Measurements from ENCODE around the gene SNN.

The SNN gene

DNA sequence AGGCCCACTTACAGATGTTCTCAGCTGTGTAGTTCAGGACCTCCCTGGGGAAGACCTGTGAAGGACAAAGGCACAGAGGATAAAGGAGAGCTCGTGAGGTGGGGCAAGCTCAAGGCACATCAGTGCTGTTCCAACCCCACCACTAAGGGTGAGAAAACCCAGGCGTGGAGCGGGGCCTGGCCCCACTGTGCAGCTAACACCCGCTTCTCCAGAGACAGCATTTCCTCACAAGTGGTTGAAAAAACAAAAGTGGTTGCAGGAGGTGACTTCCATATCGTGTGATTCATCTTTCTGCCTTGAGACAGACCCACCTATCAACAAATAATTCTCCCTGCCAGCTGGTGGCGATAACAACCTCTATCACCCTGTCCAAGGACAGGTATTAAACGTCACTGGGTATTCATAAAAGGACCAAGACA, 30.0 kb downstream of the SNN start:
- Histone ChIP-seq H3K4me1 (ENCODE audit: control insufficient read depth, insufficient read depth, low read length, poor library complexity, severe bottlenecking) (peaks cover 4% of the 10 kb centered on the region), H3K4me3 (ENCODE audit: insufficient read depth, low read depth, low read length, poor library complexity, severe bottlenecking) (no peak overlapping the region), H3K9me3 (ENCODE audit: control insufficient read depth, low read length) (no peaks in the 10 kb centered on the region), H3K36me3 (ENCODE audit: control insufficient read depth, insufficient read depth, low read length) (peaks cover 53% of the 10 kb centered on the region), H3K27ac (ENCODE audit: insufficient read depth, low read length, poor library complexity, severe bottlenecking) (no peak overlapping the region), H3K27me3 (replicated peaks; ENCODE audit: control insufficient read depth, insufficient read depth, low read length, poor library complexity, severe bottlenecking) (no peaks in the 10 kb centered on the region)
- no peak for DNase-seq

DNA sequence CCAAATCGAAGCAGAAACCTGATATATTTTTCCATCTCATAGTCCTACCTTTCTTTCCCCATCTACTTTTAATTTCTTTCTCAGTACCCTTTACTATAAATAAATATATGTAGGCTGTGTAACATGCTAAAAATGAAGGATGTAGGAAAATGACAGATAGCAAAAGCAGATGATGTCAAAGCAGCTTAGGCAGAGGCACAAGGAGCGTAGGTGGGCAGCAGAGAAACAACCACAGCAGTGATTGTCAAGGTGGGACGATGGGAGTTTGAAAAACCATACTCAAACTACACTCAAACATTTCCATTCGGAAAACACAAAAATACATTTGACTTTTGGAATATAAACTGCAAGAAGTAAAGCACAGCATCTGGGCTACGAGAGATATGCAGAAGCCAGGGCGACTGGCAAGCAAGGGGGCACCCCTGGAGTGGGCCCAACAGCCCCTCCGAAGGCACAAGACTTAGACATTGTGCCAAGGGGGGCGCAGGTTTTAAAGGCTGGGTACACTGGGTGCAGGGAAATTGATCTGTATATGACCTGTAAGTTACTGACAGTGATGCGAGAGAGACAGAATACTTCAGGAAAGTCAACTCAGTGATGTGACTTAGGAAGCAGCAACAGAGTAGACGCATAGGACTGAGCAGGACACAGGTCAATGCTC, 31.1 kb downstream of the SNN start:
- no peak for DNase-seq
- Histone ChIP-seq H3K27me3 (replicated peaks; ENCODE audit: control insufficient read depth, insufficient read depth, low read length, poor library complexity, severe bottlenecking) (no peaks in the 10 kb centered on the region), H3K4me3 (ENCODE audit: insufficient read depth, low read depth, low read length, poor library complexity, severe bottlenecking) (no peak overlapping the region), H3K9me3 (ENCODE audit: control insufficient read depth, low read length) (no peaks in the 10 kb centered on the region), H3K36me3 (ENCODE audit: control insufficient read depth, insufficient read depth, low read length) (peaks cover 51% of the 10 kb centered on the region), H3K27ac (ENCODE audit: insufficient read depth, low read length, poor library complexity, severe bottlenecking) (no peak overlapping the region), H3K4me1 (ENCODE audit: control insufficient read depth, insufficient read depth, low read length, poor library complexity, severe bottlenecking) (peaks cover 4% of the 10 kb centered on the region)

DNA sequence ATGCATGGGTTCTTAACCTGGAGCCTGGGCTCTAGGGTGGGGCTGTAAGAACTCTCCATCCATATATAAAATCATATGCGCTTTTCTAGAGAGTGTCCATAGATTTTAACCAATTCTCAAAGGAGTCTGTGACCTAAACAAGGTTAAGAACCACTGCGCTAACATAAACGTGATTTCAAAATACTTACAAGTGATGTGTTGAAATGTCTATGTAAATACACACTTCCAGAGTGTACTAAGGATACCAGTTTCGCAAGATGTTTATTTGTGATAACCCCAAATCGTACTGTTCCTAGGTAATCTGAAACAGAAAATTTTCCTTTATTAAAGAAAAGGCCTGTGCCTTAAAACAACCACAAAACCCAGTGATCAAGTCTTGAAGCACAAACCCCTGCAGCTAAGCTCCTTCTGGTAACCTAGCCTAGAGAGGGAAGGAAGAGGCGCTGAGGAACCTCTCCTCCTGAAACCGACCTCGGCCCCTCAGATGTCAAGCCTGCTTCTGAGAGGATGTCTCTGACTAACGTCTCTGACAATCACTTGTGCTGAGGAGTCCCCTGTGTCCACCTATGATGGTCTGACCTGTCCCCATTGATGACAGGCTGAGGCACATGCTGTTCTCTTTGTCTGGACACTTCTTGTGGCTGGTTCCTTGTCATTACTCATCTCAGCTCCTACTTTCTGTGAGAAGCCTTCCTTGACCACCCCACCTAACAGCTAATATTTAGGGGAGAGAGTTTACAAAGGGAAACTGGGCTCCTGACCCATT, 32.2 kb downstream of the SNN start:
- Histone ChIP-seq H3K27ac (ENCODE audit: insufficient read depth, low read length, poor library complexity, severe bottlenecking) (no peak overlapping the region), H3K36me3 (ENCODE audit: control insufficient read depth, insufficient read depth, low read length) (peaks cover 41% of the 10 kb centered on the region), H3K27me3 (replicated peaks; ENCODE audit: control insufficient read depth, insufficient read depth, low read length, poor library complexity, severe bottlenecking) (no peaks in the 10 kb centered on the region), H3K4me1 (ENCODE audit: control insufficient read depth, insufficient read depth, low read length, poor library complexity, severe bottlenecking) (peaks cover 4% of the 10 kb centered on the region), H3K4me3 (ENCODE audit: insufficient read depth, low read depth, low read length, poor library complexity, severe bottlenecking) (no peak overlapping the region), H3K9me3 (ENCODE audit: control insufficient read depth, low read length) (no peaks in the 10 kb centered on the region)
- DNase-seq, result no peak

DNA sequence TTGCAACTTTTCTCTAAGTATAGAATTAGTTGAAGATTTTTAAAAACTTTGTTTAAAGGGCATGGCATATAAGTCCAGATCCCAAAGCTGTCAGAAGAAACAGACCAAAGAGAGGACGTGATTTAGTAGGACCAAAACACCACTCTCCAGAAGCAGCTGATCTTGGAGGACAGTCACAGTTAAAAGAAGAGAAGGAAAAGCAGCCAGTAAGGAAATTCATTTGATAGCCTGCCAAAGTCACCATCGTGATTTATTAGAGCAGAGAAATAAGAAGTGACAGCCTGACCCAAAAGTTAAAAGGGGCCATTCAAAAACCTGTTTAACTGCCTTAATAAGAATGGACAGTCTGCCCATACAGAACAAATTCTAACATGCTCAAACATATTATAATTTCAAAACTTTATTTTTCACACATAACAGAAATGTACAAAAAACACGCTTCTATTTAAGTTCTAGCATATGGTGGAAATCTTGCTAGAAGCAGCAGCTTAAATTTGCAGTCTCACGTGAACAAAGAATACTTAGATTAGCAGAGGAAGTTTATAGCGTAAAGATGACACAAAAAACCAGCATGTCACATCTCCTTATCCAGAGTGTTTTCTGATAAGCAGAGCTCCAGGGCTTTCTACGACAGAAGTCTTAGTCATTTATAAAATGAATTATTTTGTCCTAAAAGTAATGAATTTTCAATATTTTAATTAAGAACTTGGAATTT, 37.2 kb downstream of the SNN start:
- no peak overlapping the region for H3K27ac ChIP-seq (ENCODE audit: insufficient read depth, low read length, poor library complexity, severe bottlenecking)
- DNase-seq, result no peak
- H3K4me1 ChIP-seq (ENCODE audit: control insufficient read depth, insufficient read depth, low read length, poor library complexity, severe bottlenecking), result no peaks in the 10 kb centered on the region
- no peak overlapping the region for H3K4me3 ChIP-seq (ENCODE audit: insufficient read depth, low read depth, low read length, poor library complexity, severe bottlenecking)
- H3K36me3 ChIP-seq (ENCODE audit: control insufficient read depth, insufficient read depth, low read length), result peaks cover 8% of the 10 kb centered on the region
- no peaks in the 10 kb centered on the region for H3K27me3 ChIP-seq (replicated peaks; ENCODE audit: control insufficient read depth, insufficient read depth, low read length, poor library complexity, severe bottlenecking)
- H3K9me3 ChIP-seq (ENCODE audit: control insufficient read depth, low read length), result no peaks in the 10 kb centered on the region

DNA sequence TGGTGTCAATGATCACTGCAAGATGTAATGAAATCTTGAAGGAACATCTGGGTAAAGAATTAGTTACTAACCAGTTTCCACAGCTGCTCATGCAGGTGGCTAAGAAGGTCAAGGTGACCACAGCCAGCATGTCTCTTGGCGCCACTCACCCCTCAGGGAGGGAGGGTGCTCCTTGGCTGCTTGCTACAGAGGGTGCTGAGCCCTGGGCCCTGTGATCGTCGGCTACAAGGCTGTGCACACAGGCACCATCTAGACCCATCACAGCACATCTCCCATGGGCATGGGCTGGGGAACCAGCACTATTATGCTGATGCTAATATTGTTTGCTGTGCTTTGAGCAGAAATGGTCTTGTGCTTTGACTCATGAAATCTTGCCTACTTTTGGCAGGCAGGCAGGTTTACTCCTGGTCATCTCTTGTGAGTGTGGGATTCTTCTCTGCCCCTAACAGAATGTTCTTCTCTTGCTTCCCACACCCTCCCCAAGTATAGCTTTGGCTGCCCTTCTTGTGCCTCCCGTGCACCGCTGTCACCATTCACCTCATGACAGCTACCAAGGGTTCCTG, 38.0 kb downstream of the SNN start:
- no peak for DNase-seq
- Histone ChIP-seq H3K4me1 (ENCODE audit: control insufficient read depth, insufficient read depth, low read length, poor library complexity, severe bottlenecking) (no peaks in the 10 kb centered on the region), H3K27ac (ENCODE audit: insufficient read depth, low read length, poor library complexity, severe bottlenecking) (no peak overlapping the region), H3K36me3 (ENCODE audit: control insufficient read depth, insufficient read depth, low read length) (peaks cover 8% of the 10 kb centered on the region), H3K27me3 (replicated peaks; ENCODE audit: control insufficient read depth, insufficient read depth, low read length, poor library complexity, severe bottlenecking) (no peaks in the 10 kb centered on the region), H3K9me3 (ENCODE audit: control insufficient read depth, low read length) (no peaks in the 10 kb centered on the region), H3K4me3 (ENCODE audit: insufficient read depth, low read depth, low read length, poor library complexity, severe bottlenecking) (no peak overlapping the region)

DNA sequence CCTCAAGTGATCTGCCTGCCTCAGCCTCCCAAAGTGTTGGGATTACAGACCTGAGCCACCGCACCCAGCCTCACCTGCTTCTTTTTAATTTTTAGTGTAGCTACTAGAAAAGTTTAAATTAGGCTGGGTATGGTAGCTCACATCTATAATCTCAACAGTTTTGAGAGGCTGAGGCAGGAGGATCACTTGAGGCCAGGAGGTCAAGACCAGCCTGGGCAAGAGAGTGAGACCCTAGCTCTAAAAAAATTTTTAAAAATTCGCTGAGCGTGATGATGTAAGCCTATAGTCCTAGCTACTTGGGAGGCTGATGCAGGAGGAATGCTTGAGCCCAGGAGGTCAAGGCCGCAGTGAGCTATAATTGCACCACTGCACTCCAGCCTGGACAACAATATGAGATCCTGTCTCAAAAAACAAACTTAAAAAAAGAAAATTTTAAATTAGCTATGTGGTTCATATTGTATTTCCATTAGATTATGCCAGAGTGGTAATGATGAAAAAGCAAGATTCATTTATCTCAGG, 39.5 kb downstream of the SNN start:
- H3K4me3 ChIP-seq (ENCODE audit: insufficient read depth, low read depth, low read length, poor library complexity, severe bottlenecking), result no peak overlapping the region
- no peak overlapping the region for H3K27ac ChIP-seq (ENCODE audit: insufficient read depth, low read length, poor library complexity, severe bottlenecking)
- DNase-seq, result no peak
- H3K36me3 ChIP-seq (ENCODE audit: control insufficient read depth, insufficient read depth, low read length), result peaks cover 15% of the 10 kb centered on the region
- H3K27me3 ChIP-seq (replicated peaks; ENCODE audit: control insufficient read depth, insufficient read depth, low read length, poor library complexity, severe bottlenecking), result no peaks in the 10 kb centered on the region
- H3K4me1 ChIP-seq (ENCODE audit: control insufficient read depth, insufficient read depth, low read length, poor library complexity, severe bottlenecking), result no peaks in the 10 kb centered on the region
- no peaks in the 10 kb centered on the region for H3K9me3 ChIP-seq (ENCODE audit: control insufficient read depth, low read length)

DNA sequence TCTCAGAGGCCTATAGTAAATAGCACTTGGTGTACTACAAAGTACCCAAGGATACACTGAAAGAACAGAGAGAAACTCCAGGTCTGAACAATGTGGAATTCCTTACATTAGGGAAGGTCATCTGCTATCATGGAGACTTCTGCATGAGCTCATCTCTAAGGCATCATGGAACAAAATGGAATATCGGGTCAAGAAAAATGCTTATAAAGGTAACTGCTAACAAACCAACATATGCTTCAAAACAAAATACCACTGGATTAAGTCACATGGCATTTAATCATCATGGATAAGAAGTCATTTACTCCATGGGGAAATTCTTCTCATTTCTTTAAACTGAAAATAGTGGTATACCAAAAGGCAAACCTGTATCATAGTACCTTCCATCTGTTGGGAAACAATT, 40.2 kb downstream of the SNN start:
- no peak overlapping the region for H3K4me3 ChIP-seq (ENCODE audit: insufficient read depth, low read depth, low read length, poor library complexity, severe bottlenecking)
- H3K9me3 ChIP-seq (ENCODE audit: control insufficient read depth, low read length), result no peaks in the 10 kb centered on the region
- no peak overlapping the region for H3K27ac ChIP-seq (ENCODE audit: insufficient read depth, low read length, poor library complexity, severe bottlenecking)
- no peak for DNase-seq
- H3K4me1 ChIP-seq (ENCODE audit: control insufficient read depth, insufficient read depth, low read length, poor library complexity, severe bottlenecking), result no peaks in the 10 kb centered on the region
- peaks cover 15% of the 10 kb centered on the region for H3K36me3 ChIP-seq (ENCODE audit: control insufficient read depth, insufficient read depth, low read length)
- no peaks in the 10 kb centered on the region for H3K27me3 ChIP-seq (replicated peaks; ENCODE audit: control insufficient read depth, insufficient read depth, low read length, poor library complexity, severe bottlenecking)

DNA sequence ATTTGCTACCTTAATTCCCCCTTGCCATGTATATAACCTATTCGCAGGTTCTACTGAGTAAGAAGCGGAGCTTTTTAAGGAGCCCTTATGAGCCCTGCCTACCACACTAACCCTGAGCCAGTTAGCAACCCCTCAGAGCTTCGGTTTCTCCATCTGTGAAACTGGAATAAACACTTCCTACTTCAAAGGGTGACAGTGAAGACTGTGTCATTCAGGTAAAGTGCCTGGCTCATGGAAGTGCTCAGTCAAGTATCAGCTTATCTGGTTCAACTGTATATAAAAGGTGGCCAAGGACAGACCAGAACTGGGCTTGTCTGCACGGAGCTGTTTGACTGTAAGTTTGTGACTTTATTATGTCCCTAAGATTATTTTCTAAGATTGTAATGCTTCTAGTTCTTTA, 43.4 kb downstream of the SNN start:
- Histone ChIP-seq H3K4me1 (ENCODE audit: control insufficient read depth, insufficient read depth, low read length, poor library complexity, severe bottlenecking) (no peaks in the 10 kb centered on the region), H3K27me3 (replicated peaks; ENCODE audit: control insufficient read depth, insufficient read depth, low read length, poor library complexity, severe bottlenecking) (no peaks in the 10 kb centered on the region), H3K4me3 (ENCODE audit: insufficient read depth, low read depth, low read length, poor library complexity, severe bottlenecking) (no peak overlapping the region), H3K9me3 (ENCODE audit: control insufficient read depth, low read length) (no peaks in the 10 kb centered on the region), H3K36me3 (ENCODE audit: control insufficient read depth, insufficient read depth, low read length) (peaks cover 18% of the 10 kb centered on the region), H3K27ac (ENCODE audit: insufficient read depth, low read length, poor library complexity, severe bottlenecking) (no peak overlapping the region)
- no peak for DNase-seq

DNA sequence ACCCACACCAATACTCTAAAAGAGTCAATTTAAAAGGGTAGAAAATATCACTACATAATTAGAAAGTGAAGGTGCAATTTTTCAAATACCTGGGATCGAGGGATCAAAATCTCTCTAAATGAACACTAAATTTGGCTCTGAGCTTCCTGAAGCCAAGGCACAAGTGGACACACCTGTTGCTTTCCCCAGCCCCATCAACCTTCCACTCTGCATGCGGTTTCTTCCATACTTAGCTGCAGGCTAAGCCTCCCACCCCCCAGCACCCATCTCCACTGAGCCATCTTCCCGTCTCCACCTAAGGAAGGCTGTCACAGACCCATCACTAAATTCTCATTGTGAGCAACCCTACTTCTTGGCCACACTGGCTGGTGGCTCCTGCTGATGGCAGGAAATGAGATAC, 43.9 kb downstream of the SNN start:
- no peaks in the 10 kb centered on the region for H3K4me1 ChIP-seq (ENCODE audit: control insufficient read depth, insufficient read depth, low read length, poor library complexity, severe bottlenecking)
- no peak overlapping the region for H3K4me3 ChIP-seq (ENCODE audit: insufficient read depth, low read depth, low read length, poor library complexity, severe bottlenecking)
- no peak overlapping the region for H3K27ac ChIP-seq (ENCODE audit: insufficient read depth, low read length, poor library complexity, severe bottlenecking)
- DNase-seq, result no peak
- H3K36me3 ChIP-seq (ENCODE audit: control insufficient read depth, insufficient read depth, low read length), result peaks cover 18% of the 10 kb centered on the region
- no peaks in the 10 kb centered on the region for H3K9me3 ChIP-seq (ENCODE audit: control insufficient read depth, low read length)
- no peaks in the 10 kb centered on the region for H3K27me3 ChIP-seq (replicated peaks; ENCODE audit: control insufficient read depth, insufficient read depth, low read length, poor library complexity, severe bottlenecking)
